GM23338 (cell line): ENCODE data around the gene CNP. TPM values are rescaled to one million over a fixed set of nuclear protein-coding genes. Genes with fewer than 3 reads are reported as not detected.
A peak's percentile ranks its signal among the peaks of the same experiment; 100 is the strongest.

ENCODE experiments used
- ATAC-seq: fragments of 200-7000 bp; cut with Tn5 transposase; 3 replicates; pipeline ENCODE4 v1.9.1; 2020
- DNase-seq: peaks from one replicate; pipeline ENCODE4 v3.0.0-alpha.2; 2015; ENCODE audit warnings: low spot score
- H2AFZ ChIP-seq: fragments of 200-600 bp; sonication (generic); 2 replicates; pipeline ENCODE4 v1.8.0; 2016; ENCODE audit warnings: antibody characterized with exemption, mild to moderate bottlenecking, moderate library complexity
- H3F3A ChIP-seq: fragments of 200-600 bp; sonication (generic); replicated peaks from 2 replicates; pipeline ENCODE4 v1.8.0; 2017; ENCODE audit warnings: antibody characterized with exemption, mixed run types, low read depth
- H3K27ac ChIP-seq: fragments of 200-600 bp; sonication (generic); 2 replicates; pipeline ENCODE4 v1.6.1; 2016; ENCODE audit warnings: low read depth
- H3K27me3 ChIP-seq: fragments of 200-600 bp; sonication (generic); 2 replicates; pipeline ENCODE4 v1.8.0; 2016; ENCODE audit warnings: mild to moderate bottlenecking, mixed run types, moderate library complexity; ENCODE audit not compliant: insufficient read depth
- H3K36me3 ChIP-seq: fragments of 200-600 bp; sonication (generic); 2 replicates; pipeline ENCODE4 v1.8.0; 2016; ENCODE audit warnings: mild to moderate bottlenecking; ENCODE audit not compliant: insufficient read depth
- H3K4me1 ChIP-seq: fragments of 200-600 bp; sonication (generic); 2 replicates; pipeline ENCODE4 v1.8.0; 2016; ENCODE audit warnings: mild to moderate bottlenecking, moderate library complexity; ENCODE audit not compliant: insufficient read depth
- H3K4me2 ChIP-seq: fragments of 200-600 bp; sonication (generic); 2 replicates; pipeline ENCODE4 v1.7.1; 2017; ENCODE audit warnings: mixed run types
- H3K4me3 ChIP-seq: fragments of 200-600 bp; sonication (generic); 2 replicates; pipeline ENCODE4 v1.6.1; 2016; ENCODE audit warnings: mixed run types
- H3K79me2 ChIP-seq: fragments of 200-600 bp; sonication (generic); replicated peaks from 2 replicates; pipeline ENCODE4 v1.8.0; 2017; ENCODE audit warnings: mild to moderate bottlenecking; ENCODE audit not compliant: insufficient read depth
- H3K9me2 ChIP-seq: fragments of 200-600 bp; sonication (generic); 2 replicates; pipeline ENCODE4 v1.8.0; 2017; ENCODE audit not compliant: insufficient read depth
- H4K20me1 ChIP-seq: fragments of 200-600 bp; sonication (generic); replicated peaks from 2 replicates; pipeline ENCODE4 v1.8.0; 2017; ENCODE audit warnings: mild to moderate bottlenecking; ENCODE audit not compliant: insufficient read depth
- H3K27ac Mint-ChIP-seq: 2 replicates; pipeline ENCODE4 v1.8.0; 2020; ENCODE audit warnings: inconsistent platforms, mild to moderate bottlenecking, moderate library complexity, mixed read lengths
- H3K27me3 Mint-ChIP-seq: 3 replicates; pipeline ENCODE4 v1.8.0; 2022; ENCODE audit warnings: low read depth, mild to moderate bottlenecking, moderate library complexity, mixed read lengths, inconsistent platforms; ENCODE audit not compliant: insufficient read depth, poor library complexity
- H3K36me3 Mint-ChIP-seq: 3 replicates; pipeline ENCODE4 v1.8.0; 2021; ENCODE audit warnings: low read depth, mild to moderate bottlenecking, inconsistent platforms, moderate library complexity, mixed read lengths
- H3K4me1 Mint-ChIP-seq: 3 replicates; pipeline ENCODE4 v1.8.0; 2020; ENCODE audit warnings: mild to moderate bottlenecking, inconsistent platforms, mixed read lengths
- H3K4me3 Mint-ChIP-seq: 3 replicates; pipeline ENCODE4 v1.8.0; 2021; ENCODE audit warnings: moderate library complexity, mild to moderate bottlenecking, inconsistent platforms, mixed read lengths
- H3K9me3 Mint-ChIP-seq: 3 replicates; pipeline ENCODE4 v1.8.0; 2020; ENCODE audit warnings: moderate library complexity, mild to moderate bottlenecking, inconsistent platforms, mixed read lengths
- CREB1 ChIP-seq: fragments of 250-450 bp; sonication (Bioruptor Pico); IDR thresholded peaks from 2 replicates; pipeline ENCODE4 v1.5.0; 2020; ENCODE audit warnings: low read depth, mild to moderate bottlenecking, moderate library complexity
- EZH2 ChIP-seq: fragments of 200-600 bp; sonication (generic); IDR thresholded peaks from one replicate; pipeline ENCODE4 v1.8.0; 2017; ENCODE audit warnings: antibody characterized with exemption, mild to moderate bottlenecking, low read depth; ENCODE audit not compliant: unreplicated experiment
- NANOG ChIP-seq: IDR thresholded peaks from 2 replicates; pipeline ENCODE4 v1.6.1; 2016; ENCODE audit warnings: antibody characterized with exemption, borderline replicate concordance
- POLR2AphosphoS5 ChIP-seq: IDR thresholded peaks from 2 replicates; pipeline ENCODE4 v1.6.1; 2016; ENCODE audit warnings: antibody characterized with exemption, low read depth
- STAT1 ChIP-seq: IDR thresholded peaks from one replicate; pipeline ENCODE4 v1.6.1; 2016; ENCODE audit warnings: antibody characterized with exemption; ENCODE audit not compliant: unreplicated experiment
- ZNF462 ChIP-seq: fragments of 250-450 bp; sonication (Bioruptor Pico); IDR thresholded peaks from 2 replicates; pipeline ENCODE4 v1.5.0; 2020; ENCODE audit warnings: mild to moderate bottlenecking, moderate library complexity
- polyA plus RNA-seq: library from polyadenylated mRNA; unstranded; fragments of >200 nt; fragmentation: Nextera tagmentation; extraction: Ambion mirVana; gene quantifications from 2 replicates; pipeline ENCODE4 v1.2.1, GENCODE V29; 2016
- total RNA-seq: library from RNA; depleted of rRNA; stranded (reverse); fragments of >200 nt; shearing (Covaris generic); gene quantifications from 2 replicates; pipeline ENCODE4 v1.2.3, GENCODE V29; 2014

Gene CNP
- total and polyA plus RNA-seq, 2 experiments from 2014 or later = 30.8 to 47.8 TPM

GRCh38 chr17:41918314-41919164 is 48.1 kb upstream of the CNP start, which contains the start of gene ACLY:
Gene ACLY, minus strand, starts transcription at chr17:41918951. Its CDS starts 5,078 bp downstream, at chr17:41913873.
- TF ChIP-seq STAT1 (no peak), CREB1 (CRISPR knock-in tag) (peak; percentile 67), POLR2AphosphoS5 (peak; percentile 88)
- H3K4me1 Mint-ChIP-seq = peaks cover 48% of the 10 kb centered on the region
- ATAC-seq (peak; percentile 84), DNase-seq (peak; percentile 98)
- H3K79me2 ChIP-seq = peaks cover 53% of the 10 kb centered on the region
- H3K4me3 Mint-ChIP-seq = peak within 1 kb of the TSS; percentile 90
- H3K4me1 ChIP-seq = peaks cover 47% of the 10 kb centered on the region
- peak within 1 kb of the TSS; percentile 95 for H2AFZ ChIP-seq
- peaks cover 44% of the 10 kb centered on the region for H4K20me1 ChIP-seq
- H3K27ac Mint-ChIP-seq = peak within 1 kb of the TSS; percentile 96
- peak within 1 kb of the TSS; percentile 99 for H3K27ac ChIP-seq
- no peaks in the 10 kb centered on the region; the same call in 2 of the 3 replicates for H3K9me3 Mint-ChIP-seq
- H3K4me2 ChIP-seq = peak within 1 kb of the TSS; percentile 94
- peak within 1 kb of the TSS; percentile 99 for H3K4me3 ChIP-seq
- no peaks in the 10 kb centered on the region for H3K27me3 ChIP-seq
- peaks cover 20% of the 10 kb centered on the region for H3F3A ChIP-seq
- H3K36me3 Mint-ChIP-seq = peaks cover 30% of the 10 kb centered on the region
- peaks cover 1% of the 10 kb centered on the region for H3K36me3 ChIP-seq
- H3K27me3 Mint-ChIP-seq = peaks cover 16% of the 10 kb centered on the region
- H3K9me2 ChIP-seq = no peaks in the 10 kb centered on the region

GRCh38 chr17:41919165-41919817 is 47.3 kb upstream of the CNP start:
- no peaks in the 10 kb centered on the region; the same call in 1 of the 2 replicates for H3K36me3 ChIP-seq
- H3K4me3 Mint-ChIP-seq = peak overlapping the region; percentile 90
- peaks cover 41% of the 10 kb centered on the region for H3K4me1 Mint-ChIP-seq
- no peaks in the 10 kb centered on the region for H3K9me2 ChIP-seq
- TF ChIP-seq POLR2AphosphoS5 = peak; percentile 70; the same call in 1 of the 2 replicates
- TF ChIP-seq NANOG = no peak
- peak overlapping the region; percentile 99 for H3K4me3 ChIP-seq
- H3K27ac Mint-ChIP-seq = peak overlapping the region; percentile 96
- ATAC-seq = peak; percentile 73
- peak overlapping the region; percentile 99 for H3K27ac ChIP-seq
- peak overlapping the region; percentile 88 for H3K4me2 ChIP-seq
- H3F3A ChIP-seq = peaks cover 19% of the 10 kb centered on the region
- peaks cover 25% of the 10 kb centered on the region for H3K36me3 Mint-ChIP-seq
- H4K20me1 ChIP-seq = peaks cover 36% of the 10 kb centered on the region
- peaks cover 43% of the 10 kb centered on the region for H3K4me1 ChIP-seq
- peaks cover 15% of the 10 kb centered on the region for H3K27me3 Mint-ChIP-seq
- H3K79me2 ChIP-seq = peaks cover 45% of the 10 kb centered on the region
- peak; percentile 84 for DNase-seq
- H3K27me3 ChIP-seq = no peaks in the 10 kb centered on the region
- H3K9me3 Mint-ChIP-seq = no peaks in the 10 kb centered on the region; the same call in 2 of the 3 replicates
- H2AFZ ChIP-seq = peak overlapping the region; percentile 95

- peaks cover 18% of the 10 kb centered on the region for H3K36me3 Mint-ChIP-seq
- peaks cover 33% of the 10 kb centered on the region for H3K4me1 Mint-ChIP-seq
- Histone ChIP-seq H3F3A (peaks cover 19% of the 10 kb centered on the region), H3K9me2 (no peaks in the 10 kb centered on the region), H2AFZ (peak overlapping the region; percentile 95), H3K36me3 (no peaks in the 10 kb centered on the region; the same call in 1 of the 2 replicates), H3K27me3 (no peaks in the 10 kb centered on the region), H3K4me1 (peaks cover 37% of the 10 kb centered on the region), H4K20me1 (peaks cover 29% of the 10 kb centered on the region), H3K4me2 (peak overlapping the region; percentile 88), H3K4me3 (peak overlapping the region; percentile 99), H3K27ac (peak overlapping the region; percentile 99), H3K79me2 (peaks cover 38% of the 10 kb centered on the region)
- DNase-seq = peak; percentile 58
- peak overlapping the region; percentile 17 for H3K27ac Mint-ChIP-seq
- H3K27me3 Mint-ChIP-seq = peaks cover 12% of the 10 kb centered on the region
- no peak; the same call in 2 of the 3 replicates for ATAC-seq
- peak overlapping the region; percentile 90 for H3K4me3 Mint-ChIP-seq
- no peaks in the 10 kb centered on the region; the same call in 2 of the 3 replicates for H3K9me3 Mint-ChIP-seq
- TF ChIP-seq EZH2 = no peak
- TF ChIP-seq ZNF462 = no peak
These were observed 46.6 kb upstream of the CNP start for GRCh38 chr17:41919840-41920579.
